Measurements from ENCODE around the gene TPBG.

DNA sequence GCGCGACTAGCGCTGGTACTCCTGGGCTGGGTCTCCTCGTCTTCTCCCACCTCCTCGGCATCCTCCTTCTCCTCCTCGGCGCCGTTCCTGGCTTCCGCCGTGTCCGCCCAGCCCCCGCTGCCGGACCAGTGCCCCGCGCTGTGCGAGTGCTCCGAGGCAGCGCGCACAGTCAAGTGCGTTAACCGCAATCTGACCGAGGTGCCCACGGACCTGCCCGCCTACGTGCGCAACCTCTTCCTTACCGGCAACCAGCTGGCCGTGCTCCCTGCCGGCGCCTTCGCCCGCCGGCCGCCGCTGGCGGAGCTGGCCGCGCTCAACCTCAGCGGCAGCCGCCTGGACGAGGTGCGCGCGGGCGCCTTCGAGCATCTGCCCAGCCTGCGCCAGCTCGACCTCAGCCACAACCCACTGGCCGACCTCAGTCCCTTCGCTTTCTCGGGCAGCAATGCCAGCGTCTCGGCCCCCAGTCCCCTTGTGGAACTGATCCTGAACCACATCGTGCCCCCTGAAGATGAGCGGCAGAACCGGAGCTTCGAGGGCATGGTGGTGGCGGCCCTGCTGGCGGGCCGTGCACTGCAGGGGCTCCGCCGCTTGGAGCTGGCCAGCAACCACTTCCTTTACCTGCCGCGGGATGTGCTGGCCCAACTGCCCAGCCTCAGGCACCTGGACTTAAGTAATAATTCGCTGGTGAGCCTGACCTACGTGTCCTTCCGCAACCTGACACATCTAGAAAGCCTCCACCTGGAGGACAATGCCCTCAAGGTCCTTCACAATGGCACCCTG lies 1.6 kb downstream of the TPBG start:
- TF ChIP-seq ZBTB7A (IDR thresholded peaks at IDR 0.05; ENCODE audit: low read depth): no peak
- no peak for TF ChIP-seq EP300 (IDR thresholded peaks at IDR 0.05; ENCODE audit: borderline replicate concordance)
- TF ChIP-seq TAF1 (IDR thresholded peaks at IDR 0.05; ENCODE audit: low read depth): no peak
- TF ChIP-seq, protein P1, sequence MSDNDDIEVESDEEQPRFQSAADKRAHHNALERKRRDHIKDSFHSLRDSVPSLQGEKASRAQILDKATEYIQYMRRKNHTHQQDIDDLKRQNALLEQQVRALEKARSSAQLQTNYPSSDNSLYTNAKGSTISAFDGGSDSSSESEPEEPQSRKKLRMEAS (IDR thresholded peaks at IDR 0.05): 0 out of 2 replicates have a peak, but pooled peaks have one; percentile 18
- TF ChIP-seq, protein P2, sequence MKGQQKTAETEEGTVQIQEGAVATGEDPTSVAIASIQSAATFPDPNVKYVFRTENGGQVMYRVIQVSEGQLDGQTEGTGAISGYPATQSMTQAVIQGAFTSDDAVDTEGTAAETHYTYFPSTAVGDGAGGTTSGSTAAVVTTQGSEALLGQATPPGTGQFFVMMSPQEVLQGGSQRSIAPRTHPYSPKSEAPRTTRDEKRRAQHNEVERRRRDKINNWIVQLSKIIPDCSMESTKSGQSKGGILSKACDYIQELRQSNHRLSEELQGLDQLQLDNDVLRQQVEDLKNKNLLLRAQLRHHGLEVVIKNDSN (IDR thresholded peaks at IDR 0.05): no peak
- TF ChIP-seq, protein P3, sequence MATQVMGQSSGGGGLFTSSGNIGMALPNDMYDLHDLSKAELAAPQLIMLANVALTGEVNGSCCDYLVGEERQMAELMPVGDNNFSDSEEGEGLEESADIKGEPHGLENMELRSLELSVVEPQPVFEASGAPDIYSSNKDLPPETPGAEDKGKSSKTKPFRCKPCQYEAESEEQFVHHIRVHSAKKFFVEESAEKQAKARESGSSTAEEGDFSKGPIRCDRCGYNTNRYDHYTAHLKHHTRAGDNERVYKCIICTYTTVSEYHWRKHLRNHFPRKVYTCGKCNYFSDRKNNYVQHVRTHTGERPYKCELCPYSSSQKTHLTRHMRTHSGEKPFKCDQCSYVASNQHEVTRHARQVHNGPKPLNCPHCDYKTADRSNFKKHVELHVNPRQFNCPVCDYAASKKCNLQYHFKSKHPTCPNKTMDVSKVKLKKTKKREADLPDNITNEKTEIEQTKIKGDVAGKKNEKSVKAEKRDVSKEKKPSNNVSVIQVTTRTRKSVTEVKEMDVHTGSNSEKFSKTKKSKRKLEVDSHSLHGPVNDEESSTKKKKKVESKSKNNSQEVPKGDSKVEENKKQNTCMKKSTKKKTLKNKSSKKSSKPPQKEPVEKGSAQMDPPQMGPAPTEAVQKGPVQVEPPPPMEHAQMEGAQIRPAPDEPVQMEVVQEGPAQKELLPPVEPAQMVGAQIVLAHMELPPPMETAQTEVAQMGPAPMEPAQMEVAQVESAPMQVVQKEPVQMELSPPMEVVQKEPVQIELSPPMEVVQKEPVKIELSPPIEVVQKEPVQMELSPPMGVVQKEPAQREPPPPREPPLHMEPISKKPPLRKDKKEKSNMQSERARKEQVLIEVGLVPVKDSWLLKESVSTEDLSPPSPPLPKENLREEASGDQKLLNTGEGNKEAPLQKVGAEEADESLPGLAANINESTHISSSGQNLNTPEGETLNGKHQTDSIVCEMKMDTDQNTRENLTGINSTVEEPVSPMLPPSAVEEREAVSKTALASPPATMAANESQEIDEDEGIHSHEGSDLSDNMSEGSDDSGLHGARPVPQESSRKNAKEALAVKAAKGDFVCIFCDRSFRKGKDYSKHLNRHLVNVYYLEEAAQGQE (IDR thresholded peaks at IDR 0.05; ENCODE audit: low read depth): no peak
- no peak for TF ChIP-seq TEAD4 (IDR thresholded peaks at IDR 0.05)
- no peak for TF ChIP-seq RAD21 (IDR thresholded peaks at IDR 0.05; ENCODE audit: low read depth)
- no peak for TF ChIP-seq FOXM1 (IDR thresholded peaks at IDR 0.05; ENCODE audit: borderline replicate concordance, low read depth)
- no peak for TF ChIP-seq YY1 (IDR thresholded peaks at IDR 0.05; ENCODE audit: low read depth)
- TF ChIP-seq CREB1 (IDR thresholded peaks at IDR 0.05; ENCODE audit: low read depth): no peak
- no peak for TF ChIP-seq NFIC (IDR thresholded peaks at IDR 0.05)
- TF ChIP-seq CEBPB (IDR thresholded peaks at IDR 0.05): no peak
- no peak for TF ChIP-seq EGR1 (IDR thresholded peaks at IDR 0.05)
